Activated B cell treated with CpG ODN at 0.5 μM for 24 hours (primary cell): ENCODE results near the gene NUDT1. TPM values are rescaled to one million over a fixed set of nuclear protein-coding genes. Genes with fewer than 3 reads are reported as not detected.

Experiments used
- ATAC-seq: fragments of 200-7000 bp; cut with Tn5 transposase; one replicate; pipeline ENCODE4 v1.10.0; 2021; ENCODE audit warnings: low read depth, mild to moderate bottlenecking, moderate library complexity
- CTCF ChIA-PET: fragments of 350-600 bp; sonication (Branson Sonifier 250); formaldehyde crosslinking; loops from one replicate; lab custom pipeline; 2021; ENCODE audit warnings: antibody characterized with exemption; lab: Charles Lee
- POLR2A ChIA-PET: fragments of 350-600 bp; sonication (Branson Sonifier 250); formaldehyde crosslinking; loops from one replicate; lab custom pipeline; 2021; ENCODE audit warnings: antibody characterized with exemption; lab: Charles Lee
- DNase-seq: peaks from one replicate; pipeline ENCODE4 v3.0.0; 2022
- H3K27ac Mint-ChIP-seq: one replicate; pipeline ENCODE4 v1.8.0; 2020; ENCODE audit warnings: mixed read lengths
- H3K27me3 Mint-ChIP-seq: one replicate; pipeline ENCODE4 v1.8.0; 2021; ENCODE audit warnings: mixed read lengths
- H3K36me3 Mint-ChIP-seq: one replicate; pipeline ENCODE4 v1.8.0; 2021; ENCODE audit warnings: low read depth, mixed read lengths
- H3K4me1 Mint-ChIP-seq: one replicate; pipeline ENCODE4 v1.8.0; 2021; ENCODE audit warnings: mixed read lengths
- H3K4me3 Mint-ChIP-seq: one replicate; pipeline ENCODE4 v1.8.0; 2020; ENCODE audit warnings: mild to moderate bottlenecking, mixed read lengths
- H3K9me3 Mint-ChIP-seq: one replicate; pipeline ENCODE4 v1.8.0; 2020; ENCODE audit warnings: mixed read lengths
- CTCF ChIP-seq: fragments of 200-600 bp; IDR thresholded peaks from one replicate; pipeline ENCODE4 v1.8.0; 2022; ENCODE audit warnings: antibody characterized with exemption, mild to moderate bottlenecking
- intact Hi-C: fragments of 100-400 bp; cut with micrococcal nuclease; formaldehyde crosslinking; loops from one replicate; pipeline ENCODE4 v1.15.1; 2024
- total RNA-seq: library from RNA; stranded (reverse); gene quantifications from 2 replicates; pipeline ENCODE4 v1.2.3, GENCODE V29; 2022

Gene NUDT1
- total RNA-seq, 1 donor from 2014 or later = 38.0 TPM

GRCh38 chr7:2257651-2258050 is 15.6 kb downstream of the NUDT1 start:
- no peak for TF ChIP-seq CTCF
- ChIA-PET POLR2A (interaction anchor here (1.4 kb wide), 1 partner anchor 21 kb away, joined by 4 read pairs; no protein-coding TSS in a partner anchor), CTCF (interaction anchor here (1.5 kb wide), 1 partner anchor 9 kb away, joined by 4 read pairs; no protein-coding TSS in a partner anchor)
- no peak for ATAC-seq
- DNase-seq = no peak
- H3K4me3 Mint-ChIP-seq = no peak overlapping the region
- intact Hi-C loops = no loop called here
- H3K9me3 Mint-ChIP-seq = no peaks in the 10 kb centered on the region
- H3K4me1 Mint-ChIP-seq = peaks cover 55% of the 10 kb centered on the region
- H3K27ac Mint-ChIP-seq = no peak overlapping the region
- peaks cover 73% of the 10 kb centered on the region for H3K36me3 Mint-ChIP-seq
- H3K27me3 Mint-ChIP-seq = no peaks in the 10 kb centered on the region

- ATAC-seq (peak; percentile 74), DNase-seq (peak; percentile 58)
- Mint-ChIP-seq H3K36me3 (peaks cover 81% of the 10 kb centered on the region), H3K4me3 (peak overlapping the region; percentile 55), H3K27me3 (no peaks in the 10 kb centered on the region), H3K27ac (peak overlapping the region; percentile 89), H3K9me3 (no peaks in the 10 kb centered on the region), H3K4me1 (peaks cover 54% of the 10 kb centered on the region)
- ChIA-PET CTCF (interaction anchor here (0.7 to 1.0 kb wide), 4 partner anchors 10 to 89 kb away, joined by 3 to 6 read pairs (median 4); no protein-coding TSS in a partner anchor), POLR2A (interaction anchor here (0.7 to 4.8 kb wide), 9 partner anchors 16 to 95 kb away, joined by 3 to 43 read pairs (median 9); partner anchors contain the start of genes EIF3B, MAD1L1, MRM2 and NUDT1)
- TF ChIP-seq CTCF = no peak
- intact Hi-C loops = loop anchor here (1.0 kb wide), 1 partner anchor 10 kb away; no protein-coding TSS in a partner anchor
These were observed 16.8 kb downstream of the NUDT1 start for GRCh38 chr7:2258661-2259365.

GRCh38 chr7:2259480-2259879 is 17.5 kb downstream of the NUDT1 start:
- ATAC-seq = no peak
- DNase-seq = no peak
- no peaks in the 10 kb centered on the region for H3K9me3 Mint-ChIP-seq
- peaks cover 56% of the 10 kb centered on the region for H3K4me1 Mint-ChIP-seq
- H3K4me3 Mint-ChIP-seq = peak overlapping the region; percentile 55
- peaks cover 81% of the 10 kb centered on the region for H3K36me3 Mint-ChIP-seq
- no peaks in the 10 kb centered on the region for H3K27me3 Mint-ChIP-seq
- ChIA-PET POLR2A (interaction anchor here (0.6 to 4.8 kb wide), 11 partner anchors 17 to 133 kb away, joined by 3 to 43 read pairs (median 11); partner anchors contain the start of genes EIF3B, MAD1L1, MRM2 and NUDT1), CTCF (interaction anchor here (0.7 to 1.0 kb wide), 4 partner anchors 10 to 89 kb away, joined by 3 to 6 read pairs (median 4); no protein-coding TSS in a partner anchor)
- intact Hi-C loops = loop anchor here (1.0 kb wide), 1 partner anchor 10 kb away; no protein-coding TSS in a partner anchor
- H3K27ac Mint-ChIP-seq = peak overlapping the region; percentile 89
- no peak for TF ChIP-seq CTCF

- Mint-ChIP-seq H3K36me3 (peaks cover 80% of the 10 kb centered on the region), H3K4me1 (peaks cover 52% of the 10 kb centered on the region), H3K27me3 (no peaks in the 10 kb centered on the region), H3K27ac (peak overlapping the region; percentile 92), H3K9me3 (no peaks in the 10 kb centered on the region), H3K4me3 (no peak overlapping the region)
- DNase-seq (no peak), ATAC-seq (no peak)
- CTCF ChIA-PET = interaction anchor here (1.0 to 1.6 kb wide), 3 partner anchors 11 to 99 kb away, joined by 3 to 8 read pairs (median 3); no protein-coding TSS in a partner anchor
- no peak for TF ChIP-seq CTCF
- intact Hi-C loops = loop anchor here (1.0 kb wide), 6 partner anchors 19 to 53 kb away; partner anchors contain the start of genes MAD1L1, MRM2, NUDT1 and SNX8
- POLR2A ChIA-PET = interaction anchor here (0.5 to 4.8 kb wide), 10 partner anchors 18 to 93 kb away, joined by 3 to 43 read pairs (median 15); partner anchors contain the start of genes EIF3B, MAD1L1, MRM2 and NUDT1
These were observed 18.8 kb downstream of the NUDT1 start for GRCh38 chr7:2260820-2261219.
